ENCODE data around the gene NIN. TPM values are rescaled to one million over a fixed set of nuclear protein-coding genes. Genes with fewer than 3 reads are reported as not detected.

NIN gene
- total RNA-seq, 2 experiments from 2014 or later, result 70.8 to 71.3 TPM

GRCh38 chr14:50758305-50758704 lies 72.7 kb downstream of the NIN start:
- H3K27me3 Mint-ChIP-seq, result no peaks in the 10 kb centered on the region
- ATAC-seq, result no peak

DNA sequence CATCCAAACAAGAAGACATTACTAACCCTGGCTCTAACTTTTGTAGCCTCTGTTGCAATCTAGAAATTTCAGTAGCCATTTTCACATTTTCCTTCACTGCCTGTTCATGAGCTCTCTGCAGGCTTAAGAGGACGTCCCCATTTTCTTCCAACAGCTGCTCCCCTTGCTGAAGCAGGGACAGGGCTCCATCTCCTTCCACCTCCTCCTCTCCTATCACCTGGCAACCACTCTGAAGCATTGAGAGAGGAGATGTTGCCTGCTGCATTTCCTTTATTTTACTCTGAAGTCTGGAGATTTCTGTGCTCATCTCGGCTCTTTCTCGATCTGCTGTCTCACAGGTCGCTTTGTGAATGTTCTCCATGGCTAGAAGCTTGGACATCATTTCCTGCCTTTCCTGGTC lies 73.3 kb downstream of the NIN start:
- H3K4me3 Mint-ChIP-seq, result no peak overlapping the region
- peaks cover 45% of the 10 kb centered on the region for H3K36me3 Mint-ChIP-seq
- H3K27ac Mint-ChIP-seq, result no peak overlapping the region
- H3K4me1 Mint-ChIP-seq, result peaks cover 15% of the 10 kb centered on the region
- CTCF ChIA-PET, result interaction anchor here (0.8 to 1.8 kb wide), 4 partner anchors 9 to 21 kb away, joined by 3 to 7 read pairs (median 4); no protein-coding TSS in a partner anchor
- H3K9me3 Mint-ChIP-seq (ENCODE audit: low read depth), result no peaks in the 10 kb centered on the region
- no peak for ATAC-seq
- DNase-seq, result no peak
- no peaks in the 10 kb centered on the region for H3K27me3 Mint-ChIP-seq

More at GRCh38 chr14:50758305-50758704, 72.7 kb downstream of the NIN start:
- no peak for DNase-seq
- Mint-ChIP-seq H3K27ac (no peak overlapping the region), H3K4me3 (no peak overlapping the region), H3K4me1 (peaks cover 21% of the 10 kb centered on the region), H3K36me3 (peaks cover 48% of the 10 kb centered on the region), H3K9me3 (ENCODE audit: low read depth) (no peaks in the 10 kb centered on the region)
- CTCF ChIA-PET, result interaction anchor here (1.2 to 1.8 kb wide), 3 partner anchors 8 to 21 kb away, joined by 3 to 7 read pairs (median 5); no protein-coding TSS in a partner anchor

GRCh38 chr14:50756300-50756699 lies 74.7 kb downstream of the NIN start:
- no peaks in the 10 kb centered on the region for H3K27me3 Mint-ChIP-seq
- H3K36me3 Mint-ChIP-seq, result peaks cover 45% of the 10 kb centered on the region
- peaks cover 5% of the 10 kb centered on the region for H3K4me1 Mint-ChIP-seq
- H3K4me3 Mint-ChIP-seq, result no peak overlapping the region
- no peaks in the 10 kb centered on the region for H3K9me3 Mint-ChIP-seq (ENCODE audit: low read depth)
- no peak overlapping the region for H3K27ac Mint-ChIP-seq
- no peak for ATAC-seq
- no peak for DNase-seq
- CTCF ChIA-PET, result interaction anchor here (0.9 to 1.5 kb wide), 3 partner anchors 8 to 21 kb away, joined by 3 to 4 read pairs (median 3); no protein-coding TSS in a partner anchor

- H3K4me1 Mint-ChIP-seq, result peaks cover 30% of the 10 kb centered on the region
- H3K4me3 Mint-ChIP-seq, result no peak overlapping the region
- ATAC-seq, result peak; percentile 61
- no peaks in the 10 kb centered on the region for H3K27me3 Mint-ChIP-seq
- no peak for DNase-seq
- CTCF ChIA-PET, result interaction anchor here (1.5 kb wide), 1 partner anchor 13 kb away, joined by 5 read pairs; no protein-coding TSS in a partner anchor
- H3K27ac Mint-ChIP-seq, result peak overlapping the region; percentile 50
- peaks cover 68% of the 10 kb centered on the region for H3K36me3 Mint-ChIP-seq
- H3K9me3 Mint-ChIP-seq (ENCODE audit: low read depth), result no peaks in the 10 kb centered on the region
Observed at GRCh38 chr14:50750323-50750722, 80.6 kb downstream of the NIN start.

GRCh38 chr14:50745401-50746058 lies 85.4 kb downstream of the NIN start:
- Mint-ChIP-seq H3K27me3 (no peaks in the 10 kb centered on the region), H3K4me1 (peaks cover 38% of the 10 kb centered on the region), H3K4me3 (no peak overlapping the region), H3K27ac (no peak overlapping the region), H3K36me3 (peaks cover 62% of the 10 kb centered on the region), H3K9me3 (ENCODE audit: low read depth) (no peaks in the 10 kb centered on the region)
- DNase-seq, result no peak
- ATAC-seq, result no peak
- CTCF ChIA-PET, result no interaction called here

DNA sequence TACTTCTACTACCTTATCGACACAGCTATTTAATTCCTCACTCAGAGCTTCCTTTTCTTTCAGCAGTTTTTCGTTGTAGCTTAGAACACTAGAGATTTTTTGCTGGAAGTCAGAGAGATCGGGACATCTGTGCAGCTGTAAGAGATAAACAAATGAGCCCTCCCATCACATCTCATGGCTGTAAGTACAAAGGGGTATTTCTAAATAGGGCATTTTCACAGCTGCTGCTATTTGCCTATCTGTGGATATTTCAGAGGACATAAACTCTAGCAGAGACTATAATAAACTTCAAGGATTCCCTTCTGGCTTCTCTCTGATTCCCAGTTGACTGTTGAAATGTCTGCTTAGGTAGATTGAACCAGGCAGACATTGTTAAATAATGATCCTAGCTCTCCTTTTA lies 86.7 kb downstream of the NIN start:
- CTCF ChIA-PET, result interaction anchor here (0.9 to 1.1 kb wide), 3 partner anchors 13 to 33 kb away, joined by 3 read pairs; no protein-coding TSS in a partner anchor

DNA sequence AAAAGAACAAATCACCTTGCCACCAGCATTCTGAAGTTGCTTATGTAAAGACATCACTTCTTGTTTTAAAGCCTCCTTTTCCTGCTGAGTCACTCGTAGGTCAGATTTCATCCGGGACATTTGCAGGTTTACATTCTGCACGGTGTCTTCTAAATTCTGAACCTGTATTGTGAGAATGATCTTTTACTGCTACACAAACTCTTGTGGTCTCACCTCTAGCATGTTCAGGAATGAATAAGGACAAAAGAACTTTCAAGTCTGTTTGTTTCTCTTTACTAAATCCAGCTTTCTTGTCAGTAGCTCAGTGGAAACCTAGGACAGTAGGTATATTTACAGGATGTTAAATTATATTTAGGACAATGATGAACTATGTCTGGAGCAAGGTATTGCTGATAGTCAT lies 89.4 kb downstream of the NIN start:
- ATAC-seq, result peak; percentile 20
- peaks cover 53% of the 10 kb centered on the region for H3K36me3 Mint-ChIP-seq
- H3K4me1 Mint-ChIP-seq, result peaks cover 50% of the 10 kb centered on the region
- H3K9me3 Mint-ChIP-seq (ENCODE audit: low read depth), result no peaks in the 10 kb centered on the region
- H3K27me3 Mint-ChIP-seq, result no peaks in the 10 kb centered on the region
- peak; percentile 61 for DNase-seq
- CTCF ChIA-PET, result interaction anchor here (1.3 kb wide), 1 partner anchor 13 kb away, joined by 3 read pairs; no protein-coding TSS in a partner anchor
- H3K4me3 Mint-ChIP-seq, result no peak overlapping the region
- H3K27ac Mint-ChIP-seq, result peak overlapping the region; percentile 85

More for the DNA sequence above, 86.7 kb downstream of the NIN start:
- ATAC-seq, result no peak
- no peaks in the 10 kb centered on the region for H3K9me3 Mint-ChIP-seq (ENCODE audit: low read depth)
- H3K4me1 Mint-ChIP-seq, result peaks cover 41% of the 10 kb centered on the region
- no peak overlapping the region for H3K27ac Mint-ChIP-seq
- no peaks in the 10 kb centered on the region for H3K27me3 Mint-ChIP-seq
- H3K36me3 Mint-ChIP-seq, result peaks cover 55% of the 10 kb centered on the region
- H3K4me3 Mint-ChIP-seq, result no peak overlapping the region
- no peak for DNase-seq

GRCh38 chr14:50740856-50741255 lies 90.1 kb downstream of the NIN start:
- Mint-ChIP-seq H3K36me3 (peaks cover 49% of the 10 kb centered on the region), H3K9me3 (ENCODE audit: low read depth) (no peaks in the 10 kb centered on the region), H3K4me1 (peaks cover 52% of the 10 kb centered on the region), H3K27me3 (no peaks in the 10 kb centered on the region), H3K4me3 (peak overlapping the region; percentile 17), H3K27ac (peak overlapping the region; percentile 85)
- CTCF ChIA-PET, result interaction anchor here (1.1 kb wide), 2 partner anchors 26 to 33 kb away, joined by 3 read pairs; no protein-coding TSS in a partner anchor
- ATAC-seq (no peak), DNase-seq (no peak)

GRCh38 chr14:50739186-50739585 lies 91.8 kb downstream of the NIN start:
- DNase-seq (no peak), ATAC-seq (no peak)
- peak overlapping the region; percentile 85 for H3K27ac Mint-ChIP-seq
- H3K4me3 Mint-ChIP-seq, result no peak overlapping the region
- CTCF ChIA-PET, result interaction anchor here (1.1 to 2.2 kb wide), 3 partner anchors 13 to 121 kb away, joined by 4 to 10 read pairs (median 6); no protein-coding TSS in a partner anchor
- H3K36me3 Mint-ChIP-seq, result peaks cover 54% of the 10 kb centered on the region
- H3K4me1 Mint-ChIP-seq, result peaks cover 52% of the 10 kb centered on the region
- H3K9me3 Mint-ChIP-seq (ENCODE audit: low read depth), result no peaks in the 10 kb centered on the region
- no peaks in the 10 kb centered on the region for H3K27me3 Mint-ChIP-seq

DNA sequence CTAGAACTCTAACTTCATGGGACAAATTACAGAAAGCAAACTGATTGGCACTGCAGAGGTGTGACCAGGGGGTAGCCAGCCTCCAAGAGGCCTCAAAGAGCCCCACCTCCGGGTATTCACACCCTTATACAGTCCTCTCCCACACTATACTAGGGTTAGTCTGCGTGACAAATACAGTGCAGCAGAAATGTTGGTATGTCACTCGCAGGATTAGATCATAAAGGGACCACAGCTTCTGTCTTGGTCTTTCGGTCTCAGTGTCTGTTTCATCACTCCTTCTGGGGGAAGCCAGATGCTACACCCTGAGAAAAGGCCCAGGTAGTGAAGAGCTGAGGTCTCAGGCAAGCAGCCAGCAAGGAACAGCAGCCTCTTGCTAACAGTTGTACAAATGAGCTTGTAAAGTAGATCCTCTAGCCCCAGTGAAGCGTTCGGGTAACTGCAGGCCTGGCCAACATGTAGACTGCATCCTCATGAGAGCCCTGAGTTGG lies 94.0 kb downstream of the NIN start:
- CTCF ChIA-PET, result interaction anchor here (0.7 to 2.1 kb wide), 11 partner anchors 11 to 589 kb away, joined by 3 to 8 read pairs (median 5); no protein-coding TSS in a partner anchor

DNA sequence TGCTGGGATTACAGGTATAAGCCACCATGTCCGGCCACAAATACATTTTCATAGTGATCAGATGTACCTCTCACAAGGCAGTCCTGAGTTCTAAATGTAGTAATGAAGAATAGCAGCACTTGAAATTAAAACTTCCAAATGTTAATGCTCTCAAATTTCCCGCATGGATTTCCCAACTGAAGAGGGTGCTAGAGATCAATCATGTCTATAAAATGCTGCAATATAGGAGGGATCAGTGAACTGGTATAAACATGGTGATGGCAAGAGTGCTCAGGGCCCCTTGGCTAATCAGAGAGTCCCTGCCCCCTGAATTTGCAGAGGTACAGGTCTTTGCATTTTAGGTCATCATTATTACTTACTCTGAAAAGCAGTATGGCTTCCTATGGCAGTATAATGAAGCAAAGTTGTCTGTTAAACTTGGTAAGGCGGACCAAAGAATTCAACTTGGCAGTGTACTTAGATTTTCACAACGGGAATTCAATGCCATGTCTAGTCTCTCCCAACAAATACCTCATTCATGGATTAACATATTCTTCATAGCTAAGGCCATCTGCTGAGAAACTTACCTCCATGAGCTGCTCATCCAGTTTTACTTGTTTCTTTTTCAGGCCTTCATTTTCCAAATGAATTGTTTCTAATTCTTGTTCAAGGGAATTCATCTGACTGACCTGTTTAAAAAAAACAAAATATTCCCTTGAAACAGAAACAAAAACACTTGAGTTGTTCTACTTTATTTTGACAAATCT lies 95.8 kb downstream of the NIN start:
- H3K4me1 Mint-ChIP-seq, result peaks cover 33% of the 10 kb centered on the region
- DNase-seq (no peak), ATAC-seq (no peak)
- no peak overlapping the region for H3K27ac Mint-ChIP-seq
- no peaks in the 10 kb centered on the region for H3K27me3 Mint-ChIP-seq
- peaks cover 61% of the 10 kb centered on the region for H3K36me3 Mint-ChIP-seq
- H3K4me3 Mint-ChIP-seq, result no peak overlapping the region
- CTCF ChIA-PET, result interaction anchor here (0.7 to 1.0 kb wide), 3 partner anchors 20 to 96 kb away, joined by 3 read pairs; partner anchors contain the start of gene NIN
- no peaks in the 10 kb centered on the region for H3K9me3 Mint-ChIP-seq (ENCODE audit: low read depth)

More for the DNA sequence above, 94.0 kb downstream of the NIN start:
- Mint-ChIP-seq H3K27me3 (no peaks in the 10 kb centered on the region), H3K9me3 (ENCODE audit: low read depth) (no peaks in the 10 kb centered on the region), H3K27ac (peak overlapping the region; percentile 85), H3K36me3 (peaks cover 54% of the 10 kb centered on the region), H3K4me3 (no peak overlapping the region), H3K4me1 (peaks cover 48% of the 10 kb centered on the region)
- DNase-seq (peak; percentile 78), ATAC-seq (peak; percentile 89)

GRCh38 chr14:50733494-50733893 lies 97.5 kb downstream of the NIN start:
- no peaks in the 10 kb centered on the region for H3K27me3 Mint-ChIP-seq
- ATAC-seq, result no peak
- CTCF ChIA-PET, result interaction anchor here (0.6 to 1.1 kb wide), 4 partner anchors 14 to 45 kb away, joined by 3 to 4 read pairs (median 3); no protein-coding TSS in a partner anchor
- no peaks in the 10 kb centered on the region for H3K9me3 Mint-ChIP-seq (ENCODE audit: low read depth)
- peaks cover 70% of the 10 kb centered on the region for H3K36me3 Mint-ChIP-seq
- H3K4me1 Mint-ChIP-seq, result peaks cover 19% of the 10 kb centered on the region
- no peak overlapping the region for H3K27ac Mint-ChIP-seq
- H3K4me3 Mint-ChIP-seq, result no peak overlapping the region
- DNase-seq, result no peak

GRCh38 chr14:50728836-50729235 lies 102.1 kb downstream of the NIN start:
- ATAC-seq, result no peak

More at GRCh38 chr14:50728836-50729235, 102.1 kb downstream of the NIN start:
- Mint-ChIP-seq H3K9me3 (ENCODE audit: low read depth) (no peaks in the 10 kb centered on the region), H3K36me3 (peaks cover 84% of the 10 kb centered on the region), H3K27ac (no peak overlapping the region), H3K4me3 (no peak overlapping the region), H3K27me3 (no peaks in the 10 kb centered on the region), H3K4me1 (peaks cover 28% of the 10 kb centered on the region)
- no peak for DNase-seq
- CTCF ChIA-PET, result interaction anchor here (0.5 to 2.0 kb wide), 4 partner anchors 11 to 131 kb away, joined by 3 to 6 read pairs (median 4); no protein-coding TSS in a partner anchor

Data from activated CD8-positive, alpha-beta memory T cell treated with anti-CD3 and anti-CD28 coated beads, Interleukin-2, amount 10 ng/mL, durations not matched to agents 7 days and 5 days (primary cell).